Astrocyte (in vitro differentiated cells and primary cell): Measurements from ENCODE around the gene LMBRD1.

Source experiments
- EZH2 ChIP-seq: IDR thresholded peaks from 2 replicates; pipeline ENCODE4 v1.6.1; 2012; ENCODE audit warnings: mild to moderate bottlenecking, low read length, inconsistent platforms; ENCODE audit not compliant: insufficient read depth
- TF ChIP-seq, protein P1 (sequence below): IDR thresholded peaks from 2 replicates; pipeline ENCODE4 v1.5.1; 2011; ENCODE audit warnings: low read depth, mild to moderate bottlenecking, inconsistent platforms, low read length, moderate library complexity; ENCODE audit not compliant: insufficient read depth

GRCh38 chr6:69664551-69664950 lies 132.3 kb downstream of the LMBRD1 start:
- TF ChIP-seq, protein P1, sequence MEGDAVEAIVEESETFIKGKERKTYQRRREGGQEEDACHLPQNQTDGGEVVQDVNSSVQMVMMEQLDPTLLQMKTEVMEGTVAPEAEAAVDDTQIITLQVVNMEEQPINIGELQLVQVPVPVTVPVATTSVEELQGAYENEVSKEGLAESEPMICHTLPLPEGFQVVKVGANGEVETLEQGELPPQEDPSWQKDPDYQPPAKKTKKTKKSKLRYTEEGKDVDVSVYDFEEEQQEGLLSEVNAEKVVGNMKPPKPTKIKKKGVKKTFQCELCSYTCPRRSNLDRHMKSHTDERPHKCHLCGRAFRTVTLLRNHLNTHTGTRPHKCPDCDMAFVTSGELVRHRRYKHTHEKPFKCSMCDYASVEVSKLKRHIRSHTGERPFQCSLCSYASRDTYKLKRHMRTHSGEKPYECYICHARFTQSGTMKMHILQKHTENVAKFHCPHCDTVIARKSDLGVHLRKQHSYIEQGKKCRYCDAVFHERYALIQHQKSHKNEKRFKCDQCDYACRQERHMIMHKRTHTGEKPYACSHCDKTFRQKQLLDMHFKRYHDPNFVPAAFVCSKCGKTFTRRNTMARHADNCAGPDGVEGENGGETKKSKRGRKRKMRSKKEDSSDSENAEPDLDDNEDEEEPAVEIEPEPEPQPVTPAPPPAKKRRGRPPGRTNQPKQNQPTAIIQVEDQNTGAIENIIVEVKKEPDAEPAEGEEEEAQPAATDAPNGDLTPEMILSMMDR: no peak
- no peak for TF ChIP-seq EZH2
